ENCODE data around the gene FGF8.

GRCh38 chr10:101817337-101818118 is 41.6 kb upstream of the FGF8 start:
- no peak for TF ChIP-seq CTCF (IDR thresholded peaks at IDR 0.05)
- TF ChIP-seq POLR2A (IDR thresholded peaks at IDR 0.05) = no peak
